RWPE1 (cell line): ENCODE data around the gene ZNF880.

Experiments
- CTCF ChIA-PET: fragments of 350-600 bp; sonication (Branson Sonifier 250); formaldehyde crosslinking; extraction: SDS; loops from one replicate; lab custom pipeline; 2021; lab: Yijun Ruan, JAX
- POLR2A ChIA-PET: fragments of 400-600 bp; formaldehyde crosslinking; extraction: SDS; loops from one replicate; lab custom pipeline; 2020; ENCODE audit warnings: antibody characterized with exemption; ENCODE audit not compliant: low non-redundant PET; lab: Yijun Ruan, JAX
- DNase-seq: peaks from one replicate; pipeline ENCODE4 v3.0.0; 2012; ENCODE audit warnings: low spot score
- H3K27ac ChIP-seq: fragments of 450-650 bp; 2 replicates; pipeline ENCODE4 v1.5.1; 2017
- TF ChIP-seq, protein P1 (sequence below): fragments of 450-650 bp; conservative IDR thresholded peaks from 2 replicates; pipeline ENCODE4 v1.5.1; 2017; ENCODE audit warnings: low read depth, mild to moderate bottlenecking

The ZNF880 gene

DNA sequence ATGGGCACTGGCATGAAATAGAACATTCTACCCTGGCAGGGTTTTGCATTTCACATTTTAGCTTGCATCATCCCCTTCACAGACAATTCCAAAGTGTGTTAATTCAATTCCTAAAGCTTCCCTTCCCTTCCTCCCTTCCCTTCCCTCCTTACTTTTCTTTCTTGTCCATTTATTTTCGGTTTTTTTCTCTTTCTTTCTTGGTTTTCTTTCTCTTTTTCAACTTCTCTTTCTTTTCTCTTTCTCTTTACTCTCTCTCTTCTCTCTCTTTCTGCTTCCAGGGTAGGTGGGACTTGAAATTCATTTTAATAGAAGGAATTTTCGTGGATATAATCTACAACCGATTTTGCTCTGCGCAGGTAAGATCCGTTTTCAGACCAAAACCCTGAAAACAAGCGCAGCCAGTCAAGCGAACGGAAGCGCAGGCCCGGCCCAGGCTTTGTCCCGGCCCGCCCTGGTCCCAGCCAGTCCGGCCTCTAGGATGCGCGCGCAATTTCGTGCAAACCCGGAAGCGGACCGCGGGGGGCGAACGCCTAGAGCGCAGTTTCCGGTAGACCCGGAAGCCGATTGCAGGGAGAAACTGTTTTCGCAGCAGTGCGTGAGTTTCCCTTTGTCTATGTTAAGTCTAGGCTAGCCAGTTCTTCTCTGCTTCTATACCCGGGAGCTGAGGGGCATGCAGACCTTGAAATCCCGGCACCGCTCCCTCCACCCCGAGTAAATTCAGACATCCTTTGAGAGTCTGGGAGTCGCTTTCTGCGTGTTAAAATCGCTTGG is 27.8 kb downstream of the ZNF880 start, which contains the start of gene ZNF528:
TSS of gene ZNF528 (plus strand) at position 540 of the 771 bp plus-strand sequence. CDS start 4,165 bp downstream, outside the sequence.
- TF ChIP-seq, protein P1, sequence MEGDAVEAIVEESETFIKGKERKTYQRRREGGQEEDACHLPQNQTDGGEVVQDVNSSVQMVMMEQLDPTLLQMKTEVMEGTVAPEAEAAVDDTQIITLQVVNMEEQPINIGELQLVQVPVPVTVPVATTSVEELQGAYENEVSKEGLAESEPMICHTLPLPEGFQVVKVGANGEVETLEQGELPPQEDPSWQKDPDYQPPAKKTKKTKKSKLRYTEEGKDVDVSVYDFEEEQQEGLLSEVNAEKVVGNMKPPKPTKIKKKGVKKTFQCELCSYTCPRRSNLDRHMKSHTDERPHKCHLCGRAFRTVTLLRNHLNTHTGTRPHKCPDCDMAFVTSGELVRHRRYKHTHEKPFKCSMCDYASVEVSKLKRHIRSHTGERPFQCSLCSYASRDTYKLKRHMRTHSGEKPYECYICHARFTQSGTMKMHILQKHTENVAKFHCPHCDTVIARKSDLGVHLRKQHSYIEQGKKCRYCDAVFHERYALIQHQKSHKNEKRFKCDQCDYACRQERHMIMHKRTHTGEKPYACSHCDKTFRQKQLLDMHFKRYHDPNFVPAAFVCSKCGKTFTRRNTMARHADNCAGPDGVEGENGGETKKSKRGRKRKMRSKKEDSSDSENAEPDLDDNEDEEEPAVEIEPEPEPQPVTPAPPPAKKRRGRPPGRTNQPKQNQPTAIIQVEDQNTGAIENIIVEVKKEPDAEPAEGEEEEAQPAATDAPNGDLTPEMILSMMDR, result no peak
- peak within 1 kb of the TSS; percentile 70 for H3K27ac ChIP-seq
- ChIA-PET CTCF (no interaction called here), POLR2A (interaction anchor here (0.5 kb wide), 1 partner anchor 208 kb away, joined by 4 read pairs; the partner anchor contains the start of gene PPP2R1A)
- peak; percentile 93 for DNase-seq

DNA sequence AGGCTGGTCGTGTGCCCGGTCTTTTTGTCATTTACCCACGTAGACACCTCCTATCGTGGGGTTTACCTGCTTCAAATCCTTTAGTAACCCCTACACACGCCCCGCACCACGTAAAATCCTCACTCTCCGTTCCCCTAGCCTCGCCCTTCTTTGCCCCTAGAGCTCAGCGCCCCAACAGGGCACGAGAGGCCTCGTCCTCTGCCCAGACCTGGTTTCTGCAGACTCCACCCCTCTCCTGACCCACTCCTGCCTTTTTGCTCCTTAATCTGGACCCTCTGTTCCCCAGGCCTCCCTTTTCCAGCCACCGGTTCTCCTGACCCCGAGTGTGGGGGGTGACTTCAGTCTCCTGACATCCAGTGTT is 28.3 kb downstream of the ZNF880 start:
- POLR2A ChIA-PET, result interaction anchor here (0.5 kb wide), 1 partner anchor 209 kb away, joined by 4 read pairs; the partner anchor contains the start of gene PPP2R1A
- H3K27ac ChIP-seq, result peak overlapping the region; percentile 70
- TF ChIP-seq, protein P1, result no peak
- peak; percentile 6 for DNase-seq
- CTCF ChIA-PET, result interaction anchor here (0.6 kb wide), 2 partner anchors 79 to 561 kb away, joined by 3 read pairs; no protein-coding TSS in a partner anchor

DNA sequence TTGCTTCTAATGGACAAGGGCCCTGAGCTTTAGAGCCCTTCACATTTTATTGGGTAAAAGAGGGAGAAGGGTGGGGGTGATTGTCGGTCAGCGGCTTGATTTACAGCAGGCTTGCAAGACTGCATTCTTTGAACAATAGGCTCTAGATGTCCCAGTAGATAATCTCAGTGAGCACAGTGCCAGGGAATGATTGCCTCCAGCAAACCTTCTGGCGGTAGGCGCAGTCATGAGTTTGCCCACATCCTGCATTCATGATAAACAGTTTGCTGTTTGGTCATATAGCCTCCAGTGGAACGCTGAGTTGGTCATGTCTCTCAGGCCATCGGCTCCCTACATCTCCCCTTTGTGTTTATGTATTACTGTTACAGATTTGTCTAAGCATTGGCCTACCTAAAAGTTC is 40.6 kb downstream of the ZNF880 start:
- TF ChIP-seq, protein P1, result no peak
- H3K27ac ChIP-seq, result no peak overlapping the region
- no peak for DNase-seq
- POLR2A ChIA-PET, result no interaction called here
- CTCF ChIA-PET, result interaction anchor here (0.6 kb wide), 1 partner anchor 105 kb away, joined by 3 read pairs; no protein-coding TSS in a partner anchor

DNA sequence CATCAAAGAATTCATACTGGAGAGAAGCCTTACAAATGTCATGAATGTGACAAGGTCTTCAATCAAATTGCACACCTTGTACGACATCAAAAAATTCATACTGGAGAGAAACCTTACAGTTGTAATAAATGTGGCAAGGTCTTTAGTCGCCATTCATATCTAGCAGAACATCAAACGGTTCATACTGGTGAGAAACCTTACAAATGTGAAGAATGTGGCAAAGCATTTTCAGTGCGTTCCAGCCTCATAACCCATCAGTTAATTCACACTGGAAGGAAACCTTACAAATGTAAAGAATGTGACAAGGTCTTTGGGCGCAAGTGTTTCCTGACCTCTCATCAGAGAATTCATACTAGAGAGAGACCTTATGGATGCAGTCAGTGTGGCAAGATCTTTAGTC is 46.0 kb downstream of the ZNF880 start:
- ChIA-PET POLR2A (no interaction called here), CTCF (no interaction called here)
- DNase-seq, result no peak
- TF ChIP-seq, protein P1, result no peak
- no peak overlapping the region for H3K27ac ChIP-seq

DNA sequence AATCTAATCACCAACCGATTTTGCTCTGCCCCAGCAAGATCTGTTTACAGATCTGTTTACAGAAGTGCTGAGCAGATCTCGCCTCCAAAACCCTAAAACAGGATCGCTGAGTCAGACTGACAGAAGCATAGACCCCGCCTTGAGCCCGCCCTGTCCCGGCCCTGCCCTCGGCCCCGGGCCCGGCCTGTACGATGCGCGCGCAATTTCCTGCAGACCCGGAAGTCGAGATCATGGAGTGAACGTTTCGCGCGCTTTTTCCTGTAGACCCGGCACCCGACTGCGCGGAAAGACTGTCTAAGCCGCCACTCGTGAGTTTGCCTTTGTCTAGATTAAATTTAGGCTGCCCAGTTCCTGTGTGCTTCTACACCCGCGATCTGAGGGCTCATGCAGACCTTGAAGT is 59.2 kb downstream of the ZNF880 start, which contains the start of gene ZNF534:
TSS of gene ZNF534 (plus strand) at position 212 of the 400 bp plus-strand sequence. CDS start 2,327 bp downstream, outside the sequence.
- CTCF ChIA-PET, result no interaction called here
- TF ChIP-seq, protein P1, result no peak
- no peak for DNase-seq
- H3K27ac ChIP-seq, result no peak within 1 kb of the TSS
- POLR2A ChIA-PET, result no interaction called here
